Loucy (cell line): ENCODE data around the gene VSTM2L.

ENCODE experiments used
- H2AFZ ChIP-seq: fragments of 200-600 bp; sonication (generic); 2 replicates; pipeline ENCODE4 v1.6.0; 2016; ENCODE audit warnings: antibody characterized with exemption, mild to moderate bottlenecking, low read length, moderate library complexity
- H3F3A ChIP-seq: fragments of 200-600 bp; 2 replicates; pipeline ENCODE4 v1.6.0; 2016; ENCODE audit warnings: antibody characterized with exemption, low read depth, mild to moderate bottlenecking
- H3K27me3 ChIP-seq: fragments of 200-600 bp; sonication (generic); 2 replicates; pipeline ENCODE4 v1.6.1; 2014; ENCODE audit warnings: low read length, mild to moderate bottlenecking; ENCODE audit not compliant: insufficient read depth, poor library complexity, severe bottlenecking
- H3K36me3 ChIP-seq: fragments of 200-600 bp; sonication (generic); 2 replicates; pipeline ENCODE4 v1.6.1; 2016; ENCODE audit warnings: low read length; ENCODE audit not compliant: insufficient read depth
- H3K4me1 ChIP-seq: fragments of 200-600 bp; sonication (generic); 2 replicates; pipeline ENCODE4 v1.5.1; 2014; ENCODE audit warnings: low read length, mild to moderate bottlenecking; ENCODE audit not compliant: insufficient read depth, poor library complexity, severe bottlenecking
- H3K4me2 ChIP-seq: fragments of 200-600 bp; sonication (generic); 2 replicates; pipeline ENCODE4 v1.6.0; 2014; ENCODE audit warnings: antibody characterized with exemption, low read length, low read depth, mild to moderate bottlenecking; ENCODE audit not compliant: poor library complexity, severe bottlenecking
- H3K4me3 ChIP-seq: fragments of 200-600 bp; sonication (generic); 2 replicates; pipeline ENCODE4 v1.5.1; 2014; ENCODE audit warnings: low read length, mild to moderate bottlenecking, mixed read lengths; ENCODE audit not compliant: poor library complexity, severe bottlenecking
- H3K79me2 ChIP-seq: fragments of 200-600 bp; sonication (generic); 2 replicates; pipeline ENCODE4 v1.6.1; 2014; ENCODE audit warnings: low read length; ENCODE audit not compliant: insufficient read depth
- H3K9ac ChIP-seq: fragments of 200-600 bp; sonication (generic); 2 replicates; pipeline ENCODE4 v1.6.0; 2014; ENCODE audit warnings: mild to moderate bottlenecking, low read depth, low read length, moderate library complexity; ENCODE audit not compliant: poor library complexity, severe bottlenecking
- H3K9me2 ChIP-seq: fragments of 200-600 bp; sonication (generic); replicated peaks from 2 replicates; pipeline ENCODE4 v1.6.1; 2016; ENCODE audit warnings: low read depth, low read length, mixed read lengths
- H3K9me3 ChIP-seq: fragments of 200-600 bp; sonication (generic); 2 replicates; pipeline ENCODE4 v1.6.1; 2014; ENCODE audit warnings: mild to moderate bottlenecking, antibody characterized with exemption, low read length, low read depth; ENCODE audit not compliant: insufficient read depth
- H4K20me1 ChIP-seq: fragments of 200-600 bp; sonication (generic); 2 replicates; pipeline ENCODE4 v1.6.0; 2014; ENCODE audit warnings: antibody characterized with exemption, low read length, mild to moderate bottlenecking; ENCODE audit not compliant: insufficient read depth, poor library complexity, severe bottlenecking
- CTCF ChIP-seq: fragments of 200-600 bp; sonication (generic); conservative IDR thresholded peaks from 2 replicates; pipeline ENCODE4 v1.5.1; 2014; ENCODE audit warnings: mild to moderate bottlenecking, antibody characterized with exemption, low read length
- EZH2phosphoT487 ChIP-seq: fragments of 200-600 bp; IDR thresholded peaks from 2 replicates; pipeline ENCODE4 v1.6.1; 2018; ENCODE audit warnings: antibody characterized with exemption, mild to moderate bottlenecking, moderate library complexity, borderline replicate concordance

Gene VSTM2L

DNA sequence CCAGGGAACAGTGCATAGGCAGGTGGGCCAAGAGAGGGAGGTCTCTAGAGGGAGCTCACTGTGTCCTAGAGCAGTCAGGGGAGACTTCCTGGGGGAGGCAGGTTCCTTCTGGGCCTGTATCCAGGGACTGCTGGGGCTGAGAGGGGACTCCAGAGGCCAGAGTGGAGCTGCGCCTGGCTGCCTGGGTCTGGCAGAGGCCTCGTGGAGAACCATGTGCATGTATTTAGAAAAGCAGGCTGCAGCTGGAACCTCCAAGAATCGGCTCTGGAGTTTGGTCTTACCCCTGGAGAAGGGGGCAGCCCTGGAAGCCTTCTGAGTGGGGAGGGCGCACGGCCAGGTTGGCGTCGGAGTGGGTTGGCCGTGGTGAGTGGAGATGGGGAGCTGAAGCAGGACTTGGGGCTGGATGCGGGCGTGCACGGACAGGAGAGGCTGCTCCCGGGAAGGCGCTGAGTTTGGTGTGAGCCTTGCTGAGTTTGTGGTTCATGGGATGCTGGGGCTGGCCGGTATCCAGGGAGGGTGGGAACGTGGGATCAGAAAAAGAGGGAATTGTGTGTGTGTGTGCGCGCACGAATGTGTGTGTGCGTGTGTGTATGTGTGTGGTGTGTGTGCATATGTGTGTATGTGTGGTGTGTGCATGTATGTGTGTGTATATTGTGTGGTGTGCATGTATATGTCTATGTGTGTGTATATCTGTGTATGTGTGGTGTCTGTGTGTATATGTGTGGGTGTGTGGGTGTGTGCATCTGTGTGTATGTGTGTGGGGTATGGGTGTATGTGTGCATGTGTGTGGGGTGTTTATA lies 10.8 kb downstream of the VSTM2L start:
- no peak overlapping the region for H3K4me2 ChIP-seq
- no peaks in the 10 kb centered on the region for H3K9me3 ChIP-seq
- no peaks in the 10 kb centered on the region for H3K36me3 ChIP-seq
- no peaks in the 10 kb centered on the region for H3K27me3 ChIP-seq
- no peaks in the 10 kb centered on the region for H3K4me1 ChIP-seq
- no peak overlapping the region for H3K4me3 ChIP-seq
- H2AFZ ChIP-seq, result no peak overlapping the region
- H3K9ac ChIP-seq, result no peak overlapping the region
- H3F3A ChIP-seq, result no peaks in the 10 kb centered on the region
- H3K79me2 ChIP-seq, result no peaks in the 10 kb centered on the region
- no peaks in the 10 kb centered on the region for H4K20me1 ChIP-seq
- TF ChIP-seq EZH2phosphoT487 (no peak), CTCF (no peak)
- no peaks in the 10 kb centered on the region for H3K9me2 ChIP-seq

GRCh38 chr20:37914367-37914671 lies 11.4 kb downstream of the VSTM2L start:
- H3F3A ChIP-seq, result no peaks in the 10 kb centered on the region
- no peak overlapping the region for H3K9ac ChIP-seq
- no peaks in the 10 kb centered on the region for H4K20me1 ChIP-seq
- no peaks in the 10 kb centered on the region for H3K36me3 ChIP-seq
- H3K9me2 ChIP-seq, result no peaks in the 10 kb centered on the region
- no peaks in the 10 kb centered on the region for H3K79me2 ChIP-seq
- no peaks in the 10 kb centered on the region for H3K9me3 ChIP-seq
- H3K4me1 ChIP-seq, result no peaks in the 10 kb centered on the region
- H3K4me2 ChIP-seq, result no peak overlapping the region
- no peaks in the 10 kb centered on the region for H3K27me3 ChIP-seq
- no peak overlapping the region for H3K4me3 ChIP-seq
- no peak for TF ChIP-seq EZH2phosphoT487
- no peak for TF ChIP-seq CTCF
- H2AFZ ChIP-seq, result no peak overlapping the region

- no peaks in the 10 kb centered on the region for H4K20me1 ChIP-seq
- no peak overlapping the region for H2AFZ ChIP-seq
- no peaks in the 10 kb centered on the region for H3K79me2 ChIP-seq
- TF ChIP-seq EZH2phosphoT487 (no peak), CTCF (no peak)
- H3K4me1 ChIP-seq, result no peaks in the 10 kb centered on the region
- H3K9me3 ChIP-seq, result no peaks in the 10 kb centered on the region
- no peak overlapping the region for H3K9ac ChIP-seq
- H3K4me2 ChIP-seq, result no peak overlapping the region
- no peaks in the 10 kb centered on the region for H3K36me3 ChIP-seq
- H3F3A ChIP-seq, result no peaks in the 10 kb centered on the region
- H3K27me3 ChIP-seq, result no peaks in the 10 kb centered on the region
- H3K4me3 ChIP-seq, result no peak overlapping the region
- H3K9me2 ChIP-seq, result no peaks in the 10 kb centered on the region
Measured at GRCh38 chr20:37914672-37915433, 11.9 kb downstream of the VSTM2L start.
